ENCODE data around the gene MED13. TPM values are rescaled to one million over a fixed set of nuclear protein-coding genes. Genes with fewer than 3 reads are reported as not detected.
"Not testable (repeated sequence)": the region's sequence is repeated elsewhere in the genome, so short reads cannot be mapped to it uniquely, and the experiment has no call there.

MED13 gene
- total RNA-seq, 4 donors from 2014 or later: 54.2 to 83.6 (median 61.8) TPM

DNA sequence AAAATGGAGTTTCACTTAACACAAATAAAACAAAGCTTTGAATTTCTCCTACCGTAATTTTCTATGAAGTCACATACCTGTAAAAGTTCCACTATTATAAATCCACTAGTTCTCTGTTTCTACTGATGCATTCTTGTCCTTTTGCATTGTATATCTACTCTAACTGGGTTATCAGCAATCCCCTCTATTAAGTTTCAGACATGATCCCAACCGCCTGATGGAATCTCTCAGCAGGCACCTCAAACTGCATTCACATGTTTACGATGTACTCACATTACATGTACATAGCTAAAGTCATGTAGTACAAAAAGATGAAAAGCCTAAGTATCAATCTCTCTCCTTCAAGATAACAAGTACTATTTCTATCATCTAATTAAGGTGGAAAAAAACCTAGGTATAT, 64.9 kb downstream of the MED13 start:
- intact Hi-C loops (cut with DNase I; ENCODE audit: low total_unique reads): no loop called here
- no peak for DNase-seq (ENCODE audit: low spot score in 2 of 2)
- no peak for TF ChIP-seq POLR2A (IDR thresholded peaks at IDR 0.05)
- TF ChIP-seq, protein P1, sequence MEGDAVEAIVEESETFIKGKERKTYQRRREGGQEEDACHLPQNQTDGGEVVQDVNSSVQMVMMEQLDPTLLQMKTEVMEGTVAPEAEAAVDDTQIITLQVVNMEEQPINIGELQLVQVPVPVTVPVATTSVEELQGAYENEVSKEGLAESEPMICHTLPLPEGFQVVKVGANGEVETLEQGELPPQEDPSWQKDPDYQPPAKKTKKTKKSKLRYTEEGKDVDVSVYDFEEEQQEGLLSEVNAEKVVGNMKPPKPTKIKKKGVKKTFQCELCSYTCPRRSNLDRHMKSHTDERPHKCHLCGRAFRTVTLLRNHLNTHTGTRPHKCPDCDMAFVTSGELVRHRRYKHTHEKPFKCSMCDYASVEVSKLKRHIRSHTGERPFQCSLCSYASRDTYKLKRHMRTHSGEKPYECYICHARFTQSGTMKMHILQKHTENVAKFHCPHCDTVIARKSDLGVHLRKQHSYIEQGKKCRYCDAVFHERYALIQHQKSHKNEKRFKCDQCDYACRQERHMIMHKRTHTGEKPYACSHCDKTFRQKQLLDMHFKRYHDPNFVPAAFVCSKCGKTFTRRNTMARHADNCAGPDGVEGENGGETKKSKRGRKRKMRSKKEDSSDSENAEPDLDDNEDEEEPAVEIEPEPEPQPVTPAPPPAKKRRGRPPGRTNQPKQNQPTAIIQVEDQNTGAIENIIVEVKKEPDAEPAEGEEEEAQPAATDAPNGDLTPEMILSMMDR (IDR thresholded peaks at IDR 0.05): no peak
- 95 to 97% methylated on average over 3 of the region's 3 CpGs for WGBS, 2 donors
- H3K4me3 ChIP-seq (ENCODE audit: low read depth, poor library complexity, severe bottlenecking): no peak overlapping the region

DNA sequence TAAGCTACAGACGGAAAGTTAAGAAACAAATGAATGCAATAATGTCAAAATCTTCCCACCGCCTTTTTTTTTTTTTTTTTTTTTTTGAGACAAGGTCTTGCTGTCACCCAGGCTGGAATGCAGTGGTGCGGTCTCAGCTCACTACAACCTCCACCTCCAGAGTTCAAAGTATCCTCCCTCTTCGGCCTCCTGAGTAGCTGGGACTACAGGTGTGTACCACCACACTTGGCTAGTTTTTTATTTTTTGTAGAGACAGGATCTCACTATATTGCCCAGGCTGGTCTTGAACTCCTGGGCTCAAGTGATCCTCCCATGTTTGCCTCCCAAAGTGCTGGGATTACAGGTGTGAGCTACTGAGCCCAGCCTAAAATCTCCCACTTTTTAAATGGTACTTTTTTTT, 66.5 kb downstream of the MED13 start:
- 91 to 96% methylated on average over 4 of the region's 4 CpGs for WGBS, 2 donors
- H3K4me3 ChIP-seq (ENCODE audit: low read depth, poor library complexity, severe bottlenecking); DNase-seq (ENCODE audit: low spot score in 2 of 2); intact Hi-C loops (cut with DNase I; ENCODE audit: low total_unique reads): not testable (repeated sequence)

DNA sequence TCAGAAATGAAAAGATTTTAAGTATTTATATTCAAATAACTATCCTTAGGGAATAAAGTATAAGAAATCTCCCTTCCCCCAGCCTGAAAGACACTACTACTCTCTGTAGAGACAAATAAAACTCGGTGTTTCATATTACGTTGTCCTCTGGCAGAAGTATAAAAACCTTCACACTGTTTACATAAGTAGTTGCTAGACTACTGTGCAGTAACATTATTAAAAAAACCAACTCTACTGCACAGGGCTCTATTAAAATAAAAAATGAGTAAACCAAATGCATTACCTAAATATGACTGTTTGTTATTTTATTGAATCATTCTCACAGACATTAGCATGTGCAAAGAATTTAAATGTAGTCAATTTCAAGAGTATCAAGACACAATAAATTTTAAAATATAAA, 67.4 kb downstream of the MED13 start:
- WGBS, 2 donors: 15 to 20% methylated on average over 2 of the region's 2 CpGs
- no peak for DNase-seq (ENCODE audit: low spot score in 2 of 2)
- TF ChIP-seq POLR2A (IDR thresholded peaks at IDR 0.05): no peak
- no peak overlapping the region for H3K4me3 ChIP-seq (ENCODE audit: low read depth, poor library complexity, severe bottlenecking)
- intact Hi-C loops (cut with DNase I; ENCODE audit: low total_unique reads): no loop called here

DNA sequence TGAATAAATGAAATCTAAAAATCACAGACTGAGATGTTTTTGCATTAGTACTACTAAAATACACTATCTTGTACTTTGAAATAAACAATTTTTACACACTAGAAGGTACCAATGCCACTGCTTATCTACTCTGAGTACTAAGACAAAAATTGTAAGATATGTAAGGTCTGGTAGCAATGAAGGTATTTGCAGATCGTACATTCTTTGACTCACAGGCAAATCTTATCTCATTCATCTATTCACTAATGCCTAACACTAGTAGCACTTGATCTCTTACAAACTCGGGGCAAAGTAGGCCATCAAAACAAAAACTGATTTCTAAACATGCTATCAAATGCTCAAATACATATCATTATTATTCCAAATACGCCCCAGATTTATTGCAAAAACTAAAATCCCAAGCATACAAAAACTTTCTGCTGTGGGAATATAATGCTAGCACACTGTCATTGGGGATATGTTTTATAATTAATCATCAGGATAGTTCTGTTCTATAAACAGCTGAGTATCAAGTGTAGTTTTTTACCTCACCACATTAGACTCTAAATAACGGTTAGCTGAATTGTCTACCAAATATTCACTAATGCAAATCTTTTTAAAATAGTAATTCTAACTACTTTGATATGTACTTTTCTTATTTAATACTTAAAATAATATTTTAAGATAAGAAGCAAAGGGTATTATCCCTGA, 68.0 kb downstream of the MED13 start:
- TF ChIP-seq POLR2A (IDR thresholded peaks at IDR 0.05): no peak
- TF ChIP-seq, protein P1 (IDR thresholded peaks at IDR 0.05): no peak
- H3K4me3 ChIP-seq (ENCODE audit: low read depth, poor library complexity, severe bottlenecking): no peak overlapping the region
- WGBS, 2 donors: 64 to 69% methylated on average over 4 of the region's 4 CpGs
- no peak for DNase-seq (ENCODE audit: low spot score in 2 of 2)
- intact Hi-C loops (cut with DNase I; ENCODE audit: low total_unique reads): no loop called here

DNA sequence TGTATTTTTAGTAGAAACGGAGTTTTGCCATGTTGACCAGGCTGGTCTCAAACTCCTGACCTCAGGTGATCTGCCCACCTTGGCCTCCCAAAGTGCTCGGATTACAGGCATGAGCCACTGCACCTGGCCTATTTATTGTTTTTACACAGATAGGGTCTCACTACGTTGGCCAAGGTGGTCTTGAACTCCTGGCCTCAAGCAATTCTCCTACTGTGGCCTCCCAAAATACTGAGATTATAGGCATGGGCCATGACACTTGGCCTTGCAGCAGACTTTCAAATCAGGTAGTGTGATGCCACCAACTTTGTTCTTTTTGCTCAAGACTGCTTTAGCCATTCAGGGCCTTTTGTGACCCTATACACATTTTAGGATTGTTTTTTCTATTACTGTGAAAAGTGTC, 75.6 kb downstream of the MED13 start:
- intact Hi-C loops (cut with DNase I; ENCODE audit: low total_unique reads): no loop called here
- no peak overlapping the region for H3K4me3 ChIP-seq (ENCODE audit: low read depth, poor library complexity, severe bottlenecking)
- 90 to 96% methylated on average over 3 of the region's 3 CpGs for WGBS, 2 donors
- no peak for DNase-seq (ENCODE audit: low spot score in 2 of 2)
- TF ChIP-seq, protein P1 (IDR thresholded peaks at IDR 0.05): no peak
- TF ChIP-seq POLR2A (IDR thresholded peaks at IDR 0.05): no peak

DNA sequence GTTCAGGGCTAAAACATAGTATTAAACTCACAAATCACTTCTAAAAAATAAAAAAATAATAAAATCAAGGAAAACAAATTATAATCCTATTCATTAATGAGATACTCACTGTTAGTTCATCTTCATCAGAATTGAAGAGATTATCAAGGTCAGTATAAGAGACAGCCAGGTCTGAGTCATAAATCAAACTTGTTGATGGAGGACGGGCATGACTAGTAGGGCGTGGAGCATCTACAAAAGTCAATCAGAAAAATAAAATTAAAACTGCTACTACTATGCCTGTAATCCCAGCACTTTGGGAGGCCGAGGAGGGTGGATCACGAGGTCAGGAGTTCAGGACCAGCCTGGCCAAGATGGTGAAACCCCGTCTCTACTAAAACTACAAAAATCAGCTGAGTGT, 78.2 kb downstream of the MED13 start:
- no peak for TF ChIP-seq POLR2A (IDR thresholded peaks at IDR 0.05)
- TF ChIP-seq, protein P1 (IDR thresholded peaks at IDR 0.05): no peak
- WGBS, 2 donors: 72 to 78% methylated on average over 5 of the region's 5 CpGs
- H3K4me3 ChIP-seq (ENCODE audit: low read depth, poor library complexity, severe bottlenecking): no peak overlapping the region
- DNase-seq (ENCODE audit: low spot score in 2 of 2): no peak
- intact Hi-C loops (cut with DNase I; ENCODE audit: low total_unique reads): no loop called here

DNA sequence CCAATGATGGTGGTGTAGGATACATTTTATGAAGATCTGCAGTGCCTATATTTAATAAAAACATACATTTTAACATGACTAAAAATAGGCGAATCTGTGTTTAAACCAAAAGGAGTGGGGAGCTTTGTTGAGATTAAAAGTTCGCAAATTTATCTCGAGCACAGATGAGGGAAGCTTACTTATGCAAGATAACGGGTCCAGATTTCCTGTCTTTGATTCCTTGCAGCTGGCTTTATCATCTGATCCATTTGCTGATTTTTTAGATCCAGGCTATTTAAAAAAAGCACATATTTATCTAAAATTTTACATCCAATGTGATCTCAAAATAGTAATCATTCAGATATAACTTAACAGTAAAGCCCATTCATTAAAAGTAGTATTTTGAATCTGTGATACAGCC, 80.3 kb downstream of the MED13 start:
- WGBS, 2 donors: 77 to 78% methylated on average over 4 of the region's 4 CpGs
- DNase-seq (ENCODE audit: low spot score in 2 of 2): no peak
- no peak for TF ChIP-seq POLR2A (IDR thresholded peaks at IDR 0.05)
- TF ChIP-seq, protein P1 (IDR thresholded peaks at IDR 0.05): no peak
- intact Hi-C loops (cut with DNase I; ENCODE audit: low total_unique reads): no loop called here
- no peak overlapping the region for H3K4me3 ChIP-seq (ENCODE audit: low read depth, poor library complexity, severe bottlenecking)
